ENCODE results near the gene AKTIP.

GRCh38 chr16:53503270-53503923 lies 388 bp upstream of the AKTIP start:
- no peak for TF ChIP-seq BHLHE40 (IDR thresholded peaks at IDR 0.05; ENCODE audit: borderline replicate concordance)
- no peak for TF ChIP-seq FOXM1 (IDR thresholded peaks at IDR 0.05; ENCODE audit: borderline replicate concordance)
- TF ChIP-seq FOXA1 (IDR thresholded peaks at IDR 0.05) = no peak
- no peak for TF ChIP-seq SP1 (IDR thresholded peaks at IDR 0.05)
- no peak for TF ChIP-seq TARDBP (IDR thresholded peaks at IDR 0.05)
- TF ChIP-seq ARNT (IDR thresholded peaks at IDR 0.05) = no peak
- TF ChIP-seq NFRKB (IDR thresholded peaks at IDR 0.05) = no peak
- TF ChIP-seq LEF1 (IDR thresholded peaks at IDR 0.05; ENCODE audit: borderline replicate concordance) = no peak
- no peak for TF ChIP-seq SUZ12 (IDR thresholded peaks at IDR 0.05)
- no peak for TF ChIP-seq FOXK2 (IDR thresholded peaks at IDR 0.05)

All from HEK293T (cell line).